Vagina (tissue), 2 donors: ENCODE data around the gene PITHD1.
"Not testable (repeated sequence)": the region's sequence is repeated elsewhere in the genome, so short reads cannot be mapped to it uniquely, and the experiment has no call there.

ENCODE experiments used
- CTCF ChIP-seq, 3 experiments: fragments of 450-650 bp in 2 of 3; fragments of 200-600 bp in 1 of 3; sonication (generic) in 1 of 3; IDR thresholded peaks; one replicate each; pipeline ENCODE4 v1.5.1; 2017 to 2019; ENCODE audit warnings: antibody characterized with exemption in 3 of 3, mild to moderate bottlenecking in 2 of 3, moderate library complexity in 2 of 3
- POLR2A ChIP-seq, 2 donors: fragments of 450-650 bp; IDR thresholded peaks; one replicate each; pipeline ENCODE4 v1.6.1; 2017; ENCODE audit warnings: antibody characterized with exemption in 2 of 2, mild to moderate bottlenecking in 2 of 2, moderate library complexity in 2 of 2
- POLR2AphosphoS5 ChIP-seq, 2 donors: sonication (generic); formaldehyde crosslinking; IDR thresholded peaks; one replicate each; pipeline ENCODE4 v1.9.0; 2017; ENCODE audit warnings: antibody characterized with exemption in 2 of 2, mild to moderate bottlenecking in 2 of 2, low read depth in 1 of 2; ENCODE audit not compliant: insufficient read depth in 1 of 2

GRCh38 chr1:23733281-23733680, 44.9 kb upstream of the PITHD1 start:
- TF ChIP-seq CTCF (IDR thresholded peaks at IDR 0.05); POLR2AphosphoS5 (IDR thresholded peaks at IDR 0.05; ENCODE audit: insufficient read depth in 1 of 2, low read depth in 1 of 2); POLR2A (IDR thresholded peaks at IDR 0.05): not testable (repeated sequence)
